ENCODE measurements around the gene ARID4B.
"Not testable (repeated sequence)": the region's sequence is repeated elsewhere in the genome, so short reads cannot be mapped to it uniquely, and the experiment has no call there.

Gene ARID4B

DNA sequence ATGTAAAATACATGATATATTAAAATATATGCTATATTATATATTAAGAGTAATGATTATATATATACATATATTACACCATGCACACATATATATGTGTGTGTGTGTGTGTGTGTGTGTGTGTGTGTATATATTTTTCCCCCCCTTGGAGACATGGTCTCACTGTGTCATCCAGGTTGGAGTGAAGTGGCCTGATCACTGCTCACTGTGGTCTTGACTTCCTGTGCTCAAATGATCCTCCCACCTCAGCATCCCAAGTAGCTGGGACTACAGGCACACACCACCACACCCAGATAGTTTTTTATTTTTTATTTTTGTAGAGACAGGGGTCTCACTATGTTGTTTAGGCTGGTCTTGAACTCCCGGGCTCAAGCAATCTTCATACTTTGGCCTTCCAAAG, 112.5 kb downstream of the ARID4B start:
- no peaks in the 10 kb centered on the region for H3K9me3 ChIP-seq (ENCODE audit: insufficient read depth, low read depth, low read length)
- no peak overlapping the region for H3K14ac ChIP-seq (ENCODE audit: low read length)
- H3K4ac ChIP-seq (ENCODE audit: low read depth, low read length), result no peak overlapping the region
- H2AFZ ChIP-seq (ENCODE audit: insufficient read depth, low read length, poor library complexity), result no peak overlapping the region
- H3K27me3 ChIP-seq (ENCODE audit: insufficient read depth, low read length), result no peaks in the 10 kb centered on the region
- H3K4me2 ChIP-seq (ENCODE audit: low read length), result no peak overlapping the region
- H3K4me3 ChIP-seq (ENCODE audit: low read depth, low read length), result no peak overlapping the region
- no peaks in the 10 kb centered on the region for H3K79me1 ChIP-seq (ENCODE audit: low read length)
- H3K18ac ChIP-seq (ENCODE audit: low read length), result no peak overlapping the region
- no peak overlapping the region for H4K8ac ChIP-seq (ENCODE audit: low read depth, low read length)
- H3K79me2 ChIP-seq (ENCODE audit: control insufficient read depth, insufficient read depth, low read length, poor library complexity), result no peaks in the 10 kb centered on the region
- H3K9ac ChIP-seq (ENCODE audit: low read length), result no peak overlapping the region
- no peak overlapping the region for H4K91ac ChIP-seq (ENCODE audit: low read depth, low read length)
- no peak overlapping the region for H2BK12ac ChIP-seq (ENCODE audit: low read length)
- no peak for DNase-seq
- no peak overlapping the region for H2BK120ac ChIP-seq (ENCODE audit: insufficient read depth, low read length, poor library complexity)
- H3K36me3 ChIP-seq (ENCODE audit: control insufficient read depth in 1 of 2, insufficient read depth in 2 of 2, low read length in 2 of 2), result peaks cover 7 to 8% of the 10 kb centered on the region in 2 experiments
- H3K27ac ChIP-seq (ENCODE audit: low read depth, low read length), result no peak overlapping the region
- H2BK5ac ChIP-seq (ENCODE audit: low read depth, low read length, poor library complexity), result no peak overlapping the region
- no CpG with 5 or more reads among the region's 1 CpG for WGBS (ENCODE audit: extremely low coverage, insufficient coverage, insufficient read length)
- no peak overlapping the region for H2AK5ac ChIP-seq (ENCODE audit: low read length)
- H4K12ac ChIP-seq (ENCODE audit: low read depth, low read length), result no peak overlapping the region
- H3K23ac ChIP-seq (ENCODE audit: low read length), result no peak overlapping the region
- H3K4me1 ChIP-seq (ENCODE audit: control insufficient read depth in 1 of 2, insufficient read depth in 2 of 2, low read length in 2 of 2), result no peaks in the 10 kb centered on the region

GRCh38 chr1:235214962-235215361, 113.0 kb downstream of the ARID4B start:
- not testable (repeated sequence) for H3K4ac ChIP-seq (ENCODE audit: low read depth, low read length); H3K14ac ChIP-seq (ENCODE audit: low read length); H4K91ac ChIP-seq (ENCODE audit: low read depth, low read length); H3K4me3 ChIP-seq (ENCODE audit: low read depth, low read length); H3K18ac ChIP-seq (ENCODE audit: low read length); H3K9ac ChIP-seq (ENCODE audit: low read length); H3K79me2 ChIP-seq (ENCODE audit: control insufficient read depth, insufficient read depth, low read length, poor library complexity); H4K12ac ChIP-seq (ENCODE audit: low read depth, low read length); H3K27ac ChIP-seq (ENCODE audit: low read depth, low read length); H2AFZ ChIP-seq (ENCODE audit: insufficient read depth, low read length, poor library complexity); H2BK5ac ChIP-seq (ENCODE audit: low read depth, low read length, poor library complexity); H3K9me3 ChIP-seq (ENCODE audit: insufficient read depth, low read depth, low read length); H3K79me1 ChIP-seq (ENCODE audit: low read length); DNase-seq; H3K36me3 ChIP-seq (ENCODE audit: control insufficient read depth in 1 of 2, insufficient read depth in 2 of 2, low read length in 2 of 2); H4K8ac ChIP-seq (ENCODE audit: low read depth, low read length); H2BK120ac ChIP-seq (ENCODE audit: insufficient read depth, low read length, poor library complexity); H3K23ac ChIP-seq (ENCODE audit: low read length); H3K4me1 ChIP-seq (ENCODE audit: control insufficient read depth in 1 of 2, insufficient read depth in 2 of 2, low read length in 2 of 2); H2AK5ac ChIP-seq (ENCODE audit: low read length); H2BK12ac ChIP-seq (ENCODE audit: low read length); H3K27me3 ChIP-seq (ENCODE audit: insufficient read depth, low read length); H3K4me2 ChIP-seq (ENCODE audit: low read length)
- WGBS (ENCODE audit: extremely low coverage, insufficient coverage, insufficient read length), result no CpG with 5 or more reads among the region's 2 CpGs

- H3K9me3 ChIP-seq (ENCODE audit: insufficient read depth, low read depth, low read length), result no peaks in the 10 kb centered on the region
- H3K79me1 ChIP-seq (ENCODE audit: low read length), result no peaks in the 10 kb centered on the region
- no peak overlapping the region for H3K4ac ChIP-seq (ENCODE audit: low read depth, low read length)
- H4K8ac ChIP-seq (ENCODE audit: low read depth, low read length), result no peak overlapping the region
- no peak overlapping the region for H2BK12ac ChIP-seq (ENCODE audit: low read length)
- H3K36me3 ChIP-seq (ENCODE audit: control insufficient read depth in 1 of 2, insufficient read depth in 2 of 2, low read length in 2 of 2), result peaks cover 12 to 13% of the 10 kb centered on the region in 2 experiments
- H3K27me3 ChIP-seq (ENCODE audit: insufficient read depth, low read length), result no peaks in the 10 kb centered on the region
- H2AFZ ChIP-seq (ENCODE audit: insufficient read depth, low read length, poor library complexity), result no peak overlapping the region
- no peak overlapping the region for H3K27ac ChIP-seq (ENCODE audit: low read depth, low read length)
- H2AK5ac ChIP-seq (ENCODE audit: low read length), result no peak overlapping the region
- no peak overlapping the region for H2BK5ac ChIP-seq (ENCODE audit: low read depth, low read length, poor library complexity)
- no peak overlapping the region for H3K4me2 ChIP-seq (ENCODE audit: low read length)
- H4K91ac ChIP-seq (ENCODE audit: low read depth, low read length), result no peak overlapping the region
- H3K18ac ChIP-seq (ENCODE audit: low read length), result no peak overlapping the region
- H2BK120ac ChIP-seq (ENCODE audit: insufficient read depth, low read length, poor library complexity), result no peak overlapping the region
- H3K4me3 ChIP-seq (ENCODE audit: low read depth, low read length), result no peak overlapping the region
- no peak for DNase-seq
- no peak overlapping the region for H3K14ac ChIP-seq (ENCODE audit: low read length)
- no peak overlapping the region for H4K12ac ChIP-seq (ENCODE audit: low read depth, low read length)
- H3K4me1 ChIP-seq (ENCODE audit: control insufficient read depth in 1 of 2, insufficient read depth in 2 of 2, low read length in 2 of 2), result no peaks in the 10 kb centered on the region
- H3K79me2 ChIP-seq (ENCODE audit: control insufficient read depth, insufficient read depth, low read length, poor library complexity), result no peaks in the 10 kb centered on the region
- WGBS (ENCODE audit: extremely low coverage, insufficient coverage, insufficient read length), result 100% methylated on average over 1 of the region's 6 CpGs
- no peak overlapping the region for H3K9ac ChIP-seq (ENCODE audit: low read length)
- H3K23ac ChIP-seq (ENCODE audit: low read length), result no peak overlapping the region
Measured at GRCh38 chr1:235213752-235214151, 114.2 kb downstream of the ARID4B start.

DNA sequence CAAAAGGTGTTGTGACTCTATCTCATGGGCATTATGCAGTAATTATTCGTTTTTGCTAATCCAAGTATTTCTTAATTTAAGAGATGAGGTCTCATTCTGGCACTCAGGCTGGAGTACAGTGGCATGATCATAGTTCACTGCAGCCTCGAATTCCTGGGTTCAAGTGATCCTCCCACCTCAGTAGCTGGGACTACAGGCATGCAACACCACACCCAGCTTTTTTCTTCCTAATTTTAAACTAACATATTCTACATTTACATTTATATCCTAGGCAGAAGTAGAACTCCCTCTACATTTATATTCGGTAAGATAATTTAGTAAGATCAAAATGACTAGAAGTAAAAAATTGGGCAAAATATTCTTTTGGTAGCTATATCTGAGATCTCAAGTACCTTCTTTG, 116.5 kb downstream of the ARID4B start:
- Histone ChIP-seq H2BK12ac (ENCODE audit: low read length) (no peak overlapping the region), H3K79me1 (ENCODE audit: low read length) (no peaks in the 10 kb centered on the region), H3K14ac (ENCODE audit: low read length) (no peak overlapping the region), H3K9me3 (ENCODE audit: insufficient read depth, low read depth, low read length) (no peaks in the 10 kb centered on the region), H4K12ac (ENCODE audit: low read depth, low read length) (no peak overlapping the region), H3K4me2 (ENCODE audit: low read length) (no peak overlapping the region), H3K27ac (ENCODE audit: low read depth, low read length) (no peak overlapping the region), H3K36me3 (ENCODE audit: control insufficient read depth in 1 of 2, insufficient read depth in 2 of 2, low read length in 2 of 2) (peaks cover 13% of the 10 kb centered on the region in 2 experiments), H3K4me1 (ENCODE audit: control insufficient read depth in 1 of 2, insufficient read depth in 2 of 2, low read length in 2 of 2) (no peaks in the 10 kb centered on the region), H2BK120ac (ENCODE audit: insufficient read depth, low read length, poor library complexity) (no peak overlapping the region), H3K27me3 (ENCODE audit: insufficient read depth, low read length) (no peaks in the 10 kb centered on the region), H2BK5ac (ENCODE audit: low read depth, low read length, poor library complexity) (no peak overlapping the region), H3K23ac (ENCODE audit: low read length) (no peak overlapping the region), H3K18ac (ENCODE audit: low read length) (no peak overlapping the region), H3K9ac (ENCODE audit: low read length) (no peak overlapping the region), H2AK5ac (ENCODE audit: low read length) (no peak overlapping the region), H3K4me3 (ENCODE audit: low read depth, low read length) (no peak overlapping the region), H3K79me2 (ENCODE audit: control insufficient read depth, insufficient read depth, low read length, poor library complexity) (no peaks in the 10 kb centered on the region), H4K91ac (ENCODE audit: low read depth, low read length) (no peak overlapping the region), H2AFZ (ENCODE audit: insufficient read depth, low read length, poor library complexity) (no peak overlapping the region), H4K8ac (ENCODE audit: low read depth, low read length) (no peak overlapping the region), H3K4ac (ENCODE audit: low read depth, low read length) (no peak overlapping the region)
- no peak for DNase-seq
- no CpG with 5 or more reads among the region's 3 CpGs for WGBS (ENCODE audit: extremely low coverage, insufficient coverage, insufficient read length)

Data from trophoblast cell (in vitro differentiated cells and primary cell).